Natural killer cell (primary cell): ENCODE results near the gene SLC25A13. TPM values are rescaled to one million over a fixed set of nuclear protein-coding genes. Genes with fewer than 3 reads are reported as not detected.

Source experiments
- ATAC-seq, 3 donors: fragments of 150-1000 bp in 2 of 3; fragments of 200-7000 bp in 1 of 3; cut with Tn5 transposase; 1 replicate in 1 of 3; 2 replicates in 2 of 3; pipeline ENCODE4 v1.10.0; 2021; ENCODE audit warnings: mild to moderate bottlenecking in 2 of 3, moderate library complexity in 2 of 3
- DNase-seq, 2 donors: peaks; one replicate each; pipeline versions ENCODE4 v3.0.0 to v3.0.0-alpha.2; 2013 to 2021; ENCODE audit warnings: mixed read lengths in 1 of 2
- H3K27ac ChIP-seq: one replicate; pipeline ENCODE4 v1.5.1; 2013; ENCODE audit warnings: mild to moderate bottlenecking, low read length
- H3K27me3 ChIP-seq: one replicate; pipeline ENCODE4 v1.6.1; 2013; ENCODE audit warnings: low read length; ENCODE audit not compliant: control insufficient read depth, insufficient read depth
- H3K36me3 ChIP-seq: one replicate; pipeline ENCODE4 v1.6.1; 2013; ENCODE audit warnings: low read length; ENCODE audit not compliant: control insufficient read depth, insufficient read depth
- H3K4me1 ChIP-seq: one replicate; pipeline ENCODE4 v1.6.1; 2013; ENCODE audit warnings: low read length; ENCODE audit not compliant: control insufficient read depth, insufficient read depth
- H3K4me3 ChIP-seq: one replicate; pipeline ENCODE4 v1.5.1; 2013; ENCODE audit warnings: low read length
- H3K9me3 ChIP-seq: one replicate; pipeline ENCODE4 v1.6.1; 2013; ENCODE audit warnings: low read length; ENCODE audit not compliant: control insufficient read depth, insufficient read depth
- H3K27ac Mint-ChIP-seq, 2 donors: one replicate each; pipeline ENCODE4 v1.8.0; 2022; ENCODE audit warnings: mild to moderate bottlenecking in 2 of 2, mixed read lengths in 2 of 2, moderate library complexity in 1 of 2
- H3K27me3 Mint-ChIP-seq, 2 donors: one replicate each; pipeline ENCODE4 v1.8.0; 2022; ENCODE audit warnings: low read depth in 2 of 2, mixed read lengths in 2 of 2
- H3K36me3 Mint-ChIP-seq: one replicate; pipeline ENCODE4 v1.8.0; 2022; ENCODE audit warnings: mixed read lengths
- H3K4me1 Mint-ChIP-seq, 2 donors: one replicate each; pipeline ENCODE4 v1.8.0; 2022; ENCODE audit warnings: mixed read lengths in 2 of 2
- H3K4me3 Mint-ChIP-seq: one replicate; pipeline ENCODE4 v1.8.0; 2022; ENCODE audit warnings: mild to moderate bottlenecking, moderate library complexity, mixed read lengths
- H3K9me3 Mint-ChIP-seq, 2 donors: one replicate each; pipeline ENCODE4 v1.8.0; 2022; ENCODE audit warnings: mixed read lengths in 2 of 2
- CTCF ChIP-seq: fragments of 200-600 bp; IDR thresholded peaks from one replicate; pipeline ENCODE4 v1.8.0; 2022; ENCODE audit warnings: antibody characterized with exemption
- WGBS: methylation state at CpG from one replicate; pipeline ENCODE4 v1.1.7; 2013; ENCODE audit warnings: missing lambda C conversion rate; ENCODE audit not compliant: insufficient coverage; 5-methylcytosine and 5-hydroxymethylcytosine counted together
- intact Hi-C: fragments of 100-400 bp; cut with micrococcal nuclease; formaldehyde crosslinking; loops from one replicate; pipeline ENCODE4 v1.14.2; 2022
- total RNA-seq, 4 donors: library from RNA; stranded (reverse); fragments of 120-200 nt in 1 of 4; gene quantifications; one replicate each; pipeline versions ENCODE4 v1.2.3 to v1.2.4, GENCODE V29; 2013 to 2022

SLC25A13 gene
- total RNA-seq, 3 donors from 2014 or later (not counting 1 experiment from before 2014, with no cell fraction given): 16.9 to 20.8 (median 20.5) TPM

DNA sequence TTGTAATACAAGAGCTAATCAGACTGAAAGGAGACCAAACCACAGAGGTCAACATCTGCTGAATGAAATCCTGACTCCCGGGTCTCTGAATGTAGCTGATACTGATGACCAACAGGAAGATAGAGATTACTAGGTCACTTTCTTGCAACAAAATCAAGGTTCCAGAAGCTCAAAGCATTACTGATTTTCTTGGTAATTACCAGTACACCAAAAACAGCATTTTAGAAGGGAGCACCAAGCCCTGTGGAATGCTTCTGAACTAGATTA is 177.7 kb downstream of the SLC25A13 start:
- Histone ChIP-seq H3K27me3 (no peaks in the 10 kb centered on the region), H3K4me1 (no peaks in the 10 kb centered on the region), H3K9me3 (no peaks in the 10 kb centered on the region), H3K36me3 (peaks cover 16% of the 10 kb centered on the region), H3K27ac (no peak overlapping the region), H3K4me3 (no peak overlapping the region)
- intact Hi-C loops: no loop called here
- no peak for ATAC-seq
- Mint-ChIP-seq H3K36me3 (no peaks in the 10 kb centered on the region), H3K4me3 (no peak overlapping the region), H3K4me1 (no peaks in the 10 kb centered on the region), H3K27me3 (no peaks in the 10 kb centered on the region), H3K27ac (no peak overlapping the region), H3K9me3 (no peaks in the 10 kb centered on the region)
- no peak for TF ChIP-seq CTCF
- WGBS: 71% methylated on average over 1 of the region's 1 CpG
- no peak for DNase-seq

DNA sequence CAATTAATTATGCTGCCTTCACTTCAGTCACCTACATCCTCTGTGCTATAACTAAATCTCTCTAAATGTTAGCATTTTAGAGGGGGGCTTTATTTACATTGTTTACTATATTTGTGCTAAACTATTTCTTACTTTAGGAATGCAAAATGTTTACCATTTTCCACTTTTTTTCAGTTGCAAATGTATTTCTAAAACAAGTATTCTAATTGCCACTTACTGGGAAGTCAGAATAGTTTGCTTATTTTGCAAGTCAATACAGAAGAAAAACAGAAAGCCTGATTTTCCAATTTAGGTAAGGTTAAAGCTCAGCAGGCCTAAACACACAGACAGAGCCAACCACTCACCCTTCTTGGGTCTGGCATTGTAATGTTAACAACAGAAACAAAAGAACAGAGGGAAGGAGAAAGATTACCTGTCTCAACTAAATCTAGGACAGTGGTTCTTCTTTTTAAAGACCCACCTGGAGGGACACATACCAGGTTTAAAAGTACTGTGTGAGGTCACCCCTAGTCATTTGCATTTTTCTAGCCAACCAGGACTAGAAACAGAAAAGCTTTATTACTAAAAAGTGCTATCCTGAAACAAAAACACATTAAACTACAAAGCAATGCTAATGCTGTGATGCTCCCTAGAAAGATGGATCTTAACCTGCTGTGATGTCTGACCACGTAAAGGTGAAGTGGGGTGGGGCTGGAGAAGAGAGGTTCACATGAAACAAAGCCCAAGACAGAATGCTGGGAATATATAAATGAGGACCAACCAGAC is 178.2 kb downstream of the SLC25A13 start:
- TF ChIP-seq CTCF: no peak
- H3K27ac Mint-ChIP-seq: no peak overlapping the region
- WGBS: 100% methylated on average over 1 of the region's 1 CpG

DNA sequence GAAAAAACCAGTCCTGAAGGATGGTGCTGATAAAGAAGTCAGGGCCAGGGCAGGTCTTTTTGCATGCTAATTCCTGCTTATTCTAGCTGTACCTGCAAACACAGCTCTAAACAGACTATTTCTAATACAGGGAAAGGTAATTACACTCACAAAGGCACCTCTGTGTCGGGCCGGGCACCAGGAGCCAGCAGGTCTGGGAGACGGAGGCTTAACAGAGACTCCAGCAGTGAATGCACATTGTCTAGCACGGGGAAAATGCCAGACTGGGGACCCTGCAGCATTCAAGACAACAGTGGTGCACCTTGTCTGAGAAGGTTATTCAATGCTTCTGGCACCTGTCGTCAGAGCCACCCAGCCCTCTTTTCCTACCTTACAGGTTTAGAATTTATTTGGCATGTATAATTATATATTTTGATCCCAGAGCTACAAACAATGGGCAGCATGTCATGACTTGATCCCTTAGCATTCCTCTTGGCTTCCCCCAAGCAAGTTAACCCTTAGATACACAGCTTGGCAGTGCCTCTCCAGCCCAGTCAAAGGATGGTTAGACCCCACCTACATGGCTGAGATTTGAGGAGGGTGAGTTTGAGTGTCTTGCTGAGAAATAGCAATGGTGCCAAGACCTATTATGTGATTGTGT is 185.2 kb downstream of the SLC25A13 start:
- no peak overlapping the region for H3K27ac ChIP-seq
- no peaks in the 10 kb centered on the region for H3K27me3 ChIP-seq
- H3K4me1 Mint-ChIP-seq: no peaks in the 10 kb centered on the region
- ATAC-seq (no peak), DNase-seq (no peak)
- no peak overlapping the region for H3K4me3 Mint-ChIP-seq
- TF ChIP-seq CTCF: no peak
- intact Hi-C loops: no loop called here
- WGBS: 96% methylated on average over 4 of the region's 5 CpGs
- H3K9me3 Mint-ChIP-seq: no peaks in the 10 kb centered on the region
- H3K4me1 ChIP-seq: no peaks in the 10 kb centered on the region
- H3K27ac Mint-ChIP-seq: no peak overlapping the region
- no peaks in the 10 kb centered on the region for H3K9me3 ChIP-seq
- no peak overlapping the region for H3K4me3 ChIP-seq
- H3K36me3 ChIP-seq: peaks cover 4% of the 10 kb centered on the region
- H3K36me3 Mint-ChIP-seq: peaks cover 5% of the 10 kb centered on the region
- no peaks in the 10 kb centered on the region for H3K27me3 Mint-ChIP-seq

More for the DNA sequence above, 178.2 kb downstream of the SLC25A13 start:
- Histone ChIP-seq H3K36me3 (peaks cover 16% of the 10 kb centered on the region), H3K9me3 (no peaks in the 10 kb centered on the region), H3K27me3 (no peaks in the 10 kb centered on the region), H3K27ac (no peak overlapping the region), H3K4me3 (no peak overlapping the region), H3K4me1 (no peaks in the 10 kb centered on the region)
- ATAC-seq (no peak), DNase-seq (no peak)
- Mint-ChIP-seq H3K9me3 (no peaks in the 10 kb centered on the region), H3K4me1 (no peaks in the 10 kb centered on the region), H3K36me3 (no peaks in the 10 kb centered on the region), H3K27me3 (no peaks in the 10 kb centered on the region), H3K4me3 (no peak overlapping the region)
- intact Hi-C loops: no loop called here
